Measurements from ENCODE around the gene DIAPH1.

The DIAPH1 gene

GRCh38 chr5:141603923-141604717 lies 14.7 kb downstream of the DIAPH1 start:
- Histone ChIP-seq H3K4me1 (peaks cover 97% of the 10 kb centered on the region), H3K36me3 (peaks cover 18% of the 10 kb centered on the region; the same call in 1 of the 2 replicates), H3K9me3 (no peaks in the 10 kb centered on the region), H3K9ac (peak overlapping the region; percentile 43; the same call in 1 of the 2 replicates), H3K27ac (peak overlapping the region; percentile 90), H3K4me3 (0 out of 2 replicates have a peak overlapping the region, but pooled peaks have one; percentile 11), H3K4me2 (peak overlapping the region; percentile 73), H4K20me1 (0 out of 2 replicates have a peak, but pooled peaks cover 8% of the 10 kb centered on the region), H3K27me3 (no peaks in the 10 kb centered on the region)
- TF ChIP-seq Cebpa-rat (IDR thresholded peaks at IDR 0.05) = no peak

- peaks cover 3% of the 10 kb centered on the region; the same call in 1 of the 2 replicates for H3K9me3 ChIP-seq
- peak overlapping the region; percentile 90 for H3K27ac ChIP-seq
- TF ChIP-seq Cebpa-rat (IDR thresholded peaks at IDR 0.05) = no peak
- H3K9ac ChIP-seq = no peak overlapping the region
- H3K4me3 ChIP-seq = no peak overlapping the region
- H3K4me2 ChIP-seq = peak overlapping the region; percentile 73
- H3K27me3 ChIP-seq = no peaks in the 10 kb centered on the region
- H3K36me3 ChIP-seq = peaks cover 22% of the 10 kb centered on the region
- H3K4me1 ChIP-seq = peaks cover 97% of the 10 kb centered on the region
- peaks cover 15% of the 10 kb centered on the region; the same call in 1 of the 2 replicates for H4K20me1 ChIP-seq
Measured at GRCh38 chr5:141602606-141603005, 16.2 kb downstream of the DIAPH1 start.

GRCh38 chr5:141598391-141599345 lies 20.1 kb downstream of the DIAPH1 start:
- peaks cover 18% of the 10 kb centered on the region; the same call in 1 of the 2 replicates for H3K9me3 ChIP-seq
- H3K27me3 ChIP-seq = no peaks in the 10 kb centered on the region
- no peak overlapping the region for H3K4me3 ChIP-seq
- peak overlapping the region; percentile 52 for H3K4me2 ChIP-seq
- peaks cover 76% of the 10 kb centered on the region for H3K4me1 ChIP-seq
- peaks cover 52% of the 10 kb centered on the region for H3K36me3 ChIP-seq
- TF ChIP-seq Cebpa-rat (IDR thresholded peaks at IDR 0.05) = no peak
- H4K20me1 ChIP-seq = peaks cover 38% of the 10 kb centered on the region
- no peak overlapping the region for H3K9ac ChIP-seq
- peak overlapping the region; percentile 58 for H3K27ac ChIP-seq

- Histone ChIP-seq H4K20me1 (peaks cover 46% of the 10 kb centered on the region), H3K4me2 (peak overlapping the region; percentile 39; the same call in 1 of the 2 replicates), H3K9me3 (peaks cover 18% of the 10 kb centered on the region; the same call in 1 of the 2 replicates), H3K27me3 (no peaks in the 10 kb centered on the region), H3K9ac (no peak overlapping the region), H3K4me3 (no peak overlapping the region), H3K4me1 (peaks cover 76% of the 10 kb centered on the region), H3K36me3 (peaks cover 51% of the 10 kb centered on the region), H3K27ac (peak overlapping the region; percentile 24; the same call in 1 of the 2 replicates)
- no peak for TF ChIP-seq Cebpa-rat (IDR thresholded peaks at IDR 0.05)
Measured at GRCh38 chr5:141597814-141598213, 21.0 kb downstream of the DIAPH1 start.

- Histone ChIP-seq H3K4me2 (peak overlapping the region; percentile 39; the same call in 1 of the 2 replicates), H3K27ac (0 out of 2 replicates have a peak overlapping the region, but pooled peaks have one; percentile 24), H3K27me3 (no peaks in the 10 kb centered on the region), H3K9ac (no peak overlapping the region), H3K36me3 (peaks cover 47% of the 10 kb centered on the region), H3K4me3 (no peak overlapping the region), H3K4me1 (peaks cover 76% of the 10 kb centered on the region), H3K9me3 (peaks cover 18% of the 10 kb centered on the region; the same call in 1 of the 2 replicates), H4K20me1 (peaks cover 51% of the 10 kb centered on the region)
- TF ChIP-seq Cebpa-rat (IDR thresholded peaks at IDR 0.05) = no peak
Measured at GRCh38 chr5:141597394-141597793, 21.4 kb downstream of the DIAPH1 start.

GRCh38 chr5:141596867-141597266 lies 21.9 kb downstream of the DIAPH1 start:
- TF ChIP-seq Cebpa-rat (IDR thresholded peaks at IDR 0.05) = no peak
- Histone ChIP-seq H3K36me3 (peaks cover 42% of the 10 kb centered on the region), H3K4me1 (peaks cover 75% of the 10 kb centered on the region)

GRCh38 chr5:141590127-141590526 lies 28.7 kb downstream of the DIAPH1 start:
- Histone ChIP-seq H3K27me3 (no peaks in the 10 kb centered on the region), H3K36me3 (peaks cover 74% of the 10 kb centered on the region), H3K27ac (no peak overlapping the region), H3K9me3 (no peaks in the 10 kb centered on the region), H3K4me3 (no peak overlapping the region), H3K4me1 (peaks cover 31% of the 10 kb centered on the region), H3K4me2 (no peak overlapping the region), H4K20me1 (peaks cover 78% of the 10 kb centered on the region), H3K9ac (no peak overlapping the region)
- TF ChIP-seq Cebpa-rat (IDR thresholded peaks at IDR 0.05) = no peak

More at GRCh38 chr5:141596867-141597266, 21.9 kb downstream of the DIAPH1 start:
- H3K27me3 ChIP-seq = no peaks in the 10 kb centered on the region
- peaks cover 18% of the 10 kb centered on the region; the same call in 1 of the 2 replicates for H3K9me3 ChIP-seq
- peak overlapping the region; percentile 39; the same call in 1 of the 2 replicates for H3K4me2 ChIP-seq
- no peak overlapping the region for H3K27ac ChIP-seq
- no peak overlapping the region for H3K4me3 ChIP-seq
- H4K20me1 ChIP-seq = peaks cover 55% of the 10 kb centered on the region
- no peak overlapping the region for H3K9ac ChIP-seq

- no peak overlapping the region for H3K27ac ChIP-seq
- peaks cover 95% of the 10 kb centered on the region for H3K36me3 ChIP-seq
- H3K4me2 ChIP-seq = no peak overlapping the region
Measured at GRCh38 chr5:141586246-141586645, 32.6 kb downstream of the DIAPH1 start.

GRCh38 chr5:141585594-141585993 lies 33.2 kb downstream of the DIAPH1 start:
- Histone ChIP-seq H3K27ac (no peak overlapping the region), H3K4me2 (no peak overlapping the region), H3K4me3 (no peak overlapping the region), H3K9me3 (no peaks in the 10 kb centered on the region), H4K20me1 (peaks cover 48% of the 10 kb centered on the region), H3K27me3 (no peaks in the 10 kb centered on the region), H3K36me3 (peaks cover 95% of the 10 kb centered on the region), H3K9ac (no peak overlapping the region), H3K4me1 (no peaks in the 10 kb centered on the region)
- no peak for TF ChIP-seq Cebpa-rat (IDR thresholded peaks at IDR 0.05)

More at GRCh38 chr5:141586246-141586645, 32.6 kb downstream of the DIAPH1 start:
- peaks cover 55% of the 10 kb centered on the region for H4K20me1 ChIP-seq
- H3K4me1 ChIP-seq = peaks cover 5% of the 10 kb centered on the region; the same call in 1 of the 2 replicates
- no peak for TF ChIP-seq Cebpa-rat (IDR thresholded peaks at IDR 0.05)
- no peak overlapping the region for H3K9ac ChIP-seq
- no peaks in the 10 kb centered on the region for H3K9me3 ChIP-seq
- H3K4me3 ChIP-seq = no peak overlapping the region
- no peaks in the 10 kb centered on the region for H3K27me3 ChIP-seq
